NCI-H146 (cell line): ENCODE measurements around the gene IRF7.

ENCODE experiments used
- DNase-seq: peaks from one replicate; lab custom pipeline; 2025; lab: John Stamatoyannopoulos, UW

Gene IRF7

DNA sequence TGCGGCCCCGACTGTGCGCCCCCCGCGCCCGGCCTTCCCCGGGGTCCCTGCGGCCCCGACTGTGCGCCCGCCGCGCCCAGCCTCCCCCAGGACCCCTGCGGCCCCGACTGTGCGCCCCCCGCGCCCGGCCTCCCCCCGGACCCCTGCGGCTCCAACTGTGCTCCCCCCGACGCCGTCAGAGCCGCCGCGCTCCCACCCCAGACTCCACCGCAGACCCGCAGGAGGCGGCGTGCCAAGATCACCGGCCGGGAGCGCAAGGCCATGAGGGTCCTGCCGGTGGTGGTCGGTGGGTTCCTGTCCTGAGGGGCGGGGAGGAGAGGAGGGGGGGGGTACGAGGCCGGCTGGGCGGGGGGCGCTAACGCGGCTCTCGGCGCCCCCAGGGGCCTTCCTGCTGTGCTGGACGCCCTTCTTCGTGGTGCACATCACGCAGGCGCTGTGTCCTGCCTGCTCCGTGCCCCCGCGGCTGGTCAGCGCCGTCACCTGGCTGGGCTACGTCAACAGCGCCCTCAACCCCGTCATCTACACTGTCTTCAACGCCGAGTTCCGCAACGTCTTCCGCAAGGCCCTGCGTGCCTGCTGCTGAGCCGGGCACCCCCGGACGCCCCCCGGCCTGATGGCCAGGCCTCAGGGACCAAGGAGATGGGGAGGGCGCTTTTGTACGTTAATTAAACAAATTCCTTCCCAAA is 24.4 kb upstream of the IRF7 start:
- no peak for DNase-seq

DNA sequence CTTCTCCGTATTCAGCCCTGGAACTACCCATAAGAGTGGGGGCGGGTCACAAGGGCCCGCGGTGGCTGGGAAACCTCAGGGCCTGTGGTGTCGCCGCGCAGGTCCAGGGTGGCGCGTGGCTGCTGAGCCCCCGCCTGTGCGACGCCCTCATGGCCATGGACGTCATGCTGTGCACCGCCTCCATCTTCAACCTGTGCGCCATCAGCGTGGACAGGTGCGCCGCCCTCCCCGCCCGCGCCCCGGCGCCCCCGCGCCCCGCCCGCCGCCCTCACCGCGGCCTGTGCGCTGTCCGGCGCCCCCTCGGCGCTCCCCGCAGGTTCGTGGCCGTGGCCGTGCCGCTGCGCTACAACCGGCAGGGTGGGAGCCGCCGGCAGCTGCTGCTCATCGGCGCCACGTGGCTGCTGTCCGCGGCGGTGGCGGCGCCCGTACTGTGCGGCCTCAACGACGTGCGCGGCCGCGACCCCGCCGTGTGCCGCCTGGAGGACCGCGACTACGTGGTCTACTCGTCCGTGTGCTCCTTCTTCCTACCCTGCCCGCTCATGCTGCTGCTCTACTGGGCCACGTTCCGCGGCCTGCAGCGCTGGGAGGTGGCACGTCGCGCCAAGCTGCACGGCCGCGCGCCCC is 23.7 kb upstream of the IRF7 start:
- no peak for DNase-seq

DNA sequence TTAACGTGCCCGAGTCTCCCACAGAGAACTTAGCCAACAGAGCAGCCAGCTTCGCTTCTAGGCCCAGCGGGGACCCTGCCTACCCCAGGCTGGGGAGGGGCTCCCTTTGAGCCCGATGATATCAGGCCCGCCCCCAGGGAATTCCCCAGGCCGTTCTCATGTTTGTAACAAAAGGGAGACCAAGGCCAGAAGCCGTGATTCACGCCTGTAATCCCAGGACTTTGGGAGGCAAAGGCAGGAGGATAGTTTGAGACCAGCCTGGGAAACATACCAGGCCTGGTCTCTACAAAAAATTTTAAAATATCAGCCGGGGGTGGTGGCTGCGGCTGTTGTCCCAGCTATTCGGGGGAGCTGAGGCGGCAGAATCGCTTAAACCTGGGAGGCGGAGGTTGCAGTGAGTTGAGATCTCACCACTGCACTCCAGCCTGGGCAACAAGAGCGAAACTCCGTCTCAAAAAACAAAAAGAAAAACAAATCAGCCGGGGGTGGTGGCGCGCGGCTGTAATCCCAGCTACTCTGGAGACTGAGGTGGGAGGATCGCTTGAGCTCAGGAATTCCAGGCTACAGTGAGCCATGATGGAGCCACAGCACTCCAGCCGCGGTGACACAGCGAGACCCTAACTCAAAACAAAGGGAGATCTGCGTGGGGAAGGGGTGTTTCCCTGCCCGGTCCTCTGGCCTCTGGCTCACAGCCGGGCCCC is 23.0 kb upstream of the IRF7 start:
- DNase-seq = no peak

DNA sequence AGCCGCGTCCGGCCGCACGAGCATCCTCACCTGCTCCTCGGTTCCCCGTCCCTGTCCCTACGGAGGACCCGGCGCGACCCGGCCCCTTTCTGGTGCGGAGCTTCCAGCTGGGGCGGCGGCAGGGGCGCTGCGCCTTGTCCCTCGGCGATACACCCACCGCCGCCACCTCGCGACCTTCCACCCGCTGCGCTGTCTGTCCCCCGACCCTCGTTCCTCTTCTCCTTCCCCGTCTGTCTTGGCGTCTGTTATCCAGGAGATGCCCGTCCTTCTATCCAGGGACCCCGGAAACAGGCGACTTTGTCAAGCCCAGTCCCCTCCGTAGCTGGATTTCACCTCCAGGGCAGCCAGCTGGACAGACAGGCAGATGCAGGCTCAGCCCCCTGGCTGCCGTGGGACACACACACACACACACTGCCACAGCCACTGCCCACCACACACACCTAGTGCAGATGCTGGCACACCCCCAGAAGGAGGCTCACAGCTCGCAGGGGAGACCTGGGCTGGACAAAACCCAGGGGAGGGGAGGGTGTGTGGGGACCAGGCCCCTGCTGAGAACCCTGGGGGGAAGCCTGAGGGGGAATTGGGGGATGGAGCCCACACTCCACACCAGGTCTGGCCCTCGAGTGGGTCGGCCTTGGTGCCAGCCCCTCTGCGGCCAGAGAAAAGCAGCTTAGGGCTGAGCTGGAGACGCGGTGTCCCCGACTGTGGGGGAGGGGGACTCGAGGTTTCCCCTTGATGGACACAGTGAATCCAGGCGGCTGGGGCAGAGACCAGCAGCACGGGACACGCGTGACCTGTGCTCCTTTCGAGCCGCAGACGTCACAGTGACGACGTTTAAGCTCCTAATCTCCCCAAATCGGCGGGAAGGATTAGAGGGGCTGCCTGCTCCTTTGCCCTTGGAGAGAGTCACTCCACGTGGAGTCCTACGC is 22.1 kb upstream of the IRF7 start:
- no peak for DNase-seq

DNA sequence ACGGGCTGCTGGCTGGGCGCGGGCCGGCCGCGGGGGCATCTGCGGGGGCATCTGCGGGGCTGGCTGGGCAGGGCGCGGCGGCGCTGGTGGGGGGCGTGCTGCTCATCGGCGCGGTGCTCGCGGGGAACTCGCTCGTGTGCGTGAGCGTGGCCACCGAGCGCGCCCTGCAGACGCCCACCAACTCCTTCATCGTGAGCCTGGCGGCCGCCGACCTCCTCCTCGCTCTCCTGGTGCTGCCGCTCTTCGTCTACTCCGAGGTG is 21.5 kb upstream of the IRF7 start:
- no peak for DNase-seq

DNA sequence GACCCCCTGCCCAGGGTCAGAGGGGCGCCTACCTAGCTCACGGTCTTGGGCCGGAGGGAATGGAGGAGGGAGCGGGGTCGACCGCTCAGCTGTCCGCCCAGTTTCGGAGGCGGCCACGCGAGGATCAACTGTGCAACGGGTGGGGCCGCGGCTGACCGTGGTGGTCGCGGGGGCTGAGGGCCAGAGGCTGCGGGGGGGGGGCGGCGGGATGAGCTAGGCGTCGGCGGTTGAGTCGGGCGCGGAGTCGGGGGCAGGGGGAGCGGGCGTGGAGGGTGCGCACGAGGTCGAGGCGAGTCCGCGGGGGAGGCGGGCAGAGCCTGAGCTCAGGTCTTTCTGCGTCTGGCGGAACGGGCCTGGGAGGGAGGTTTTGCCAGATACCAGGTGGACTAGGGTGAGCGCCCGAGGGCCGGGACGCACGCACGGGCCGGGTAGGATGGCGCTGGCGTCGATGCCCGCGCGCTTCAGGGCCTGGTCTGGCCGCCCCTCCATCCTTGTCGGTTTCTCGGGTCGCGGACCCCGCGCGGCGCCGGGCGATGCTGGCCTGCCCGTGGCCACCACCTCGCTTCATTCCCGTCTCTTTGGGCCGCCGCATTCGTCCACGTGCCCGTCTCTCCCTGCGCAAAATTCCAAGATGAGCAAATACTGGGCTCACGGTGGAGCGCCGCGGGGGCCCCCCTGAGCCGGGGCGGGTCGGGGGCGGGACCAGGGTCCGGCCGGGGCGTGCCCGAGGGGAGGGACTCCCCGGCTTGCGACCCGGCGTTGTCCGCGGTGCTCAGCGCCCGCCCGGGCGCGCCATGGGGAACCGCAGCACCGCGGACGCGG is 21.0 kb upstream of the IRF7 start, which contains the start of gene DRD4:
DRD4 (plus strand) TSS at position 759 of the 822 bp plus-strand sequence; CDS start at position 795, 36 bp downstream.
- DNase-seq = no peak

DNA sequence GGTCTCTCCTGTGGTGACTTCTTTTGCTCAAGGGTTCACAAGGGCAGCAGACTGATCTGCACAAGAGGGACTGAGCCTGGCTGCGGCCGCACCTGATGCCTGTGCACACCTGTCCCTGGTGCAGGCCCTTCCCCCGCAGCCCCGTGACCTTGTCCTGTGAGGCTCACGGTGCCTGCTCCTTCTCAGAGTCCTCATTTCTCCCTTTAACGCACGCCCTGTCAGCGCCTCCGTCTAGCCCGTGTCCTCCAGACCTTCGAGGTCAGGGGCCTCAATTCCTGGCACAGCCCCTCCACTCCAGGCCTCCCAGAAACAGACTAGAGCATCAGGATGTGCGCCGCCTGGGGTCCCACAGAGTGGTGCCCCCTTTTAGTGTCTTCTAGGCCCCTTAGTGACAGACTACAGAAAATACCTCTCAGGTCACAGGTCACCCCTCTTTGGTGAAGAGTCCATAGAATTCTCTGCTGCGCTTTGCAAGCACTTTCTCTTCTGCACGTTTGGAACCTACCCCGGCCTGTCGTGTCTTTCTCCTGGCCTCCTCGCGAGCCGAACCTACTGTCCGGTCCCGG is 20.3 kb upstream of the IRF7 start:
- DNase-seq = no peak

DNA sequence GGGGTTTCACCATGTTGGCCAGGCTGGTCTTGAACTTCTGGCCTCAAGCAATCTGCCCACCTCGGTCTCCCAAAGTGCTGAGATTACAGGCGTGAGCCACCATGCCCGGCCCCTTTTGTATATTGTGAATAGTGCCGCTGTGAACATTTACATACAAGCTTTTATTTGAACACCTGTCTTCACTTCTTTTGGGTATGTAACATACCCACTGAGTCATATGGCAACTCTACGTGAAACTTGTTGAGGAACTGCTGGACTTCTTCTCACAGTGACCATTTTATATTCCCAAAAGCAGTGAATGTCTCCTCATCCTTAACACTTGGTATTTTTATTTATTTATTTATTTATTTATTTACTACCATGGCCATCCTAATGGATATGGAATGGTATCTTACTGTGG is 15.1 kb upstream of the IRF7 start:
- no peak for DNase-seq

DNA sequence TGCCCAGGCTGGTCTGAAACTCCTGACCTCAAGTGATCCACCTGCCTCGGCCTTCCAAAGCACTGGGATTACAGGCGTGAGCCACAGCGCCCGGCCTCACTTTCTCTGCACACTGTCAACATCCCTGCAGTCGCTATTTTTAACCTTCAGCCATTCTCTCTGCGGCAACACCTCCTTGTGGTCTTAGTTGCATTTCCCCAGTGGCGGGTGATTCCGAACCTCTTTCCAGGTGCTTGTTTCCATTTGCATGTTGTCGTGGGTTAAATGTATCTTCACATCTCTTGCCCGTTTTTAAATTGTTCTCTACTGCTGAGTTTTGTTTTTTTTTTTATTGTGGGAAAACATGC is 13.5 kb upstream of the IRF7 start:
- no peak for DNase-seq

DNA sequence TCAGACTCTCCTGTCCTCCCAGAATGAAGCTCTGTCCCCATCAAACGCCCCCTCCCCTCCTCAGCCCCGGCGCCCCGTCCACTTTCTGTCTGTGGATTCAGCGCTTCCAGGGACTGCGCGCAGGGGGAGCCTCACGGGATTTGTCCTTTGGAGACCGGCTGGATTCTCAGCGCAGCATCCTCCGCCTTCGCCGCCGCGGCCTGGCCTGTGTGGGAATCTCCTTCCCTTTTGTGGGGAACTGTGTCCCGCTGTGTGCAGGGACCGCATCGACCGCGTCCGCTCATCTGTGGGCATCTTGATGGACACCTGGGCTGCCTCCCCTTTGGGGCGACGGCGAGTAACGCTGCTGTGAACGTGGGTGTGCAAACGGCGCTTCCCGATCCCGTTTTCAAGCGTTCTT is 12.3 kb upstream of the IRF7 start:
- DNase-seq = no peak

DNA sequence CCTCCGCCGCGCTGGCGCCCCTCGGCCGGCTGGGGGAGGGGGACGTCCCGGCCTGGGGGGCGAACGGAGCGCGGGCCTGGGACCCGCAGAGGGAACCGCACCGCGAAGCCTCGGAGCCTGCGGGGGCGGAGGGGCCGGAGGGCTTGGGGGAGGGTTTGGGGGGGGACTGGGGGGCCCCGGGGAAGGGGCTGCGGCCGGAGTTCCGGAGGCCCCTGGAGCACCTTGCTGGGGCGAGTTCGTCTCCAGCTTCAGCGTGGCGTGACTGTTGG is 11.5 kb upstream of the IRF7 start:
- no peak for DNase-seq

DNA sequence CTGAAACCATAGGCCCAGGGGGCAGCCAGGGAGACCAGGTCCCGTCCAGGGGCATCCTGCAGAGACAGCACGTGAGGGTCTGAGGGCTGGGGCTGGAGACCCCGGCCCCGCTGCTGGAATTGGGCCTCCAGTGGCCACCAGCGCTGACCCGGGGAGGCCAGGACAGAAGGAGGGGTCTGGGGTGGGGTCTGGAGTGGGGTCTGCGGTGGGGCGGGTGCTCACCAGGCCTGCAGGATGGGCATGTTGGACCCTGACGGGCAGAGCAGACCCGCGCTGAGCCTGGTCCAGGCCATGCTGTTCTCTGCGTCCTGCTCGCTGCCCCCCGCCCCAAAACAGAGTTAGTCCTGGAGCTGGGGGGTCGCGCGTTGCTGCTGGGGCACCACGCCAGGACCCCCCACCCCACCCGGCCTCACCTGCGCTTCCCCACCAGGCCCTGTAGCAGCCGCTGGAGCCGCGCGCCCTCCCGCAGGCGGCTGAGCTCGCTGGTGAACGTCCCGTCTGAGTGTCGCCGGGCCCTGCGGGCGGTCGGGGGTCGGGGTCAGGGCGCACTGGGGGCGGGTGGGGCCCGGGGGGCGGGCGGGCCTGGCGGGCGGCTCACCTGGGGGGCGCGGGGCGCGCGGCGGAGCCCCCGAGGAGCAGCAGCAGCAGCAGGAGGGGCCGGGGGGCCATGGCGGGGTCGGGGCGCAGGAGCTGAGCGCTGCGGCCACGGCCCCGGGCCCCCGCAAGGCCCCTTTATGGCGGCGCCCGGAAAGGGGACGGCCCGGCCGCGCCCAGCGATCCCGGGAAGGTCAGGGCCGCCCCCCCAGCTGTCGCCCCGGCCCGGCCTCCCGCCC is 10.9 kb upstream of the IRF7 start, which contains the start of gene SCT:
SCT (minus strand) TSS at position 707 of the 833 bp plus-strand sequence; CDS start at position 669, 38 bp downstream.
- DNase-seq = no peak

DNA sequence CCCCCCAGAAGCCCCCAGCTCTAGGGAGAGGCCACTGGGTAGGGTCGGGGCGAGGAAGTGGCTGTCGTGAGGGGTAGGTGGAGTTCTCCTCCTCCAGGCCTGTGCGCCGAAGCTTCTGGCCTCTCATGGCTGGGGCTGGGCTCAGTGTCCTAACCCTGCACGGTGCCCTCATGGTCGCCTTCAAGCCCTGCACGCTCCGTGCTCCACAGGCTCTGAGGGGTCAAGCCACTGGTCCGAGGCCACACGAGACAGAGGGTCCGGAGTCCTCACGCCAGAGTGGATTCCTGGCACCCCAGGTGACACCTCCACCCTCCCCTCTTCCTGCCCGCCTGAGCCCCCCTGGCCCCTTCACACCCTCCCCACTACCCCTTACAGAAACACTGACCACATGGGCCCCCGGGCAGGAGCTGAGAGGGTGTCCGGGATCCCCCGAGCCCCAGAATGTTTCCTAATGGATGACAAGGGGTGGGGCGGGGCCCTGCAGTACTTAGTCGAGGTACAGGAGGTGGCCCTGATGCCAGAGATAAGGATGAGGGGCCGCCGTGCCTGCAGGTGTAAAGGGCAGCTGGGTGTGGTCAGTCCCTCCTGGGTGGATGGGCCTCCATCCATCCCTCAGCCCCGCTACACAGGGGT is 10.0 kb upstream of the IRF7 start:
- DNase-seq = no peak

DNA sequence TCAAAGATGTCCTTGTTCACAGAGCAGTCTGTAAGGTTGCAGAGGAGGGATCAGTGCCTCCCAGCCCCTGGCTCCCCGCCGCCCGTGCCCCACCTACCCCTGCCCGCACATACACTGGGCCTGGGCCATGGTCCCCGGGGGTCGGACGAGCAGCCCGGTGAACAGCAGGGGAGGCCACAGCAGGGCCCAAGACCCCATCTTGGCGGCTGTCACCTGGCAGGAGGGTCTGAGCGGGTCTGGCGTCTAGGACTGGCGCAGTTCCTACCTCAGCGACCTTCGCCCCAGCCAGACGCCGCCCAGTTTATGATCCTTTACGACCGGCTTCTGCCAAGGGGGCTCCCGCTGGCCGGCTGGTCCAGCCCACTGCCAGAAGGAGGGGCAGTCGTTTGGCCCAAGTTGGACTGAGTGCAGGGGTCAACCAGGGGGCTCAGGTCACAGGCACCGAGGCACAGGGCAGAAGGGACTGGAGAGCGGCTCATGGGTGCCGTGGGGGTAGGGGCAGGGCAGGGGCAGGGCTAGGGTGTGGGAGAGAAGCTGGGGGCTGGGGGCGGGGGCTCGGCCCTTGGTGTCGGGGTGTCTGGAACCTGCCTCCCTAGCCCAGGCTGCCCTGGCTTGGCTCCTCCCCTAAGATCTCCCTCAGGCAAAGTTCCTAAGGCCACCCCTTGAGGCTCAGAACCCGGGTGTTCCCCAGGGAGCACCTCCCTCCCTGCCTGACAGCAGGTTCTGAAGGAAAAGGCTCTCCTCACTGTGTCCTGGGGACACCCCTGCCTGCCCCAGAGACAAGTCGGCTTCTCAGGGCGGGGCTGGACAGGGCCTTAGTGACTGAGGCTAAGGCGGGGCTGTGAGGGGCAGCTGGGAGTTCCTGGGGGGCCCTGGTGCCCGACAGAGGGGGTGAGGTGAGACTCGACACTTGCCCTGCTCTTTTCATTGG is 9.2 kb upstream of the IRF7 start, which contains the start of gene CDHR5:
CDHR5 (minus strand) TSS at position 251 of the 931 bp plus-strand sequence; CDS start at position 198, 53 bp downstream.
- no peak for DNase-seq

DNA sequence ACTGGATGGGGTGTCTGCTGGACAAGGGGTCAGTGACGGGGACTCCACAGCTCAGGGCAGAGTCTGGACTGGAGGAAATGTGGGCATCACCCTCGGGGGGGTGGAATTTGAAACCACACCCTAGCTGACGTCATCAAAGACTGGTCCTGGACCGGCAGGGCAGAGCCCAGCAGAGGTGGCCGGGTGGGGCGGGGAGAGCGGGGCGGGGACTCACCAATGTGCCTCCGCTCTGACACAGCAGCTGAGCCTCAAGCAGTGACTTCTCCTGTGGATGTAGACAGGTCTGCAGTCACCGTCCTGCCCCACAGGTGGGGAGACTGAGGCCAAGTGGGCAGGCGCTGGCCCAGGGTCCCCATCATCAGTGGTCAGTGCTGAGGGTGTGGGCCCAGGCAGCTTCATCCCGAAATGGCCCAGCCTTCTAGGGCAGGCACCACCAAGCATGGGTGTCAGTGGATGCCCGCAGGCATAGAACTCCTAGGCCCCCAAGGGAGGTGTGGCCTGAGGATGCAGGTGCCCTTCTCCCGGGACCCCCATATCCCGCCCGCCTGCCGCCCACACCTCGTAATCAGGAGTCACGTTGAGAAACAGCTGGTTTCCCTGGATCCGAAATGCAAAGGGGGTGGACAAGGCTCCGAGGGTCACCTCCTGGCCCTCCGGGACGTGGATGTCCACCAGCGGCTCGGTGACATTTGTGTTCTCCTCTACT is 8.4 kb upstream of the IRF7 start:
- no peak for DNase-seq

DNA sequence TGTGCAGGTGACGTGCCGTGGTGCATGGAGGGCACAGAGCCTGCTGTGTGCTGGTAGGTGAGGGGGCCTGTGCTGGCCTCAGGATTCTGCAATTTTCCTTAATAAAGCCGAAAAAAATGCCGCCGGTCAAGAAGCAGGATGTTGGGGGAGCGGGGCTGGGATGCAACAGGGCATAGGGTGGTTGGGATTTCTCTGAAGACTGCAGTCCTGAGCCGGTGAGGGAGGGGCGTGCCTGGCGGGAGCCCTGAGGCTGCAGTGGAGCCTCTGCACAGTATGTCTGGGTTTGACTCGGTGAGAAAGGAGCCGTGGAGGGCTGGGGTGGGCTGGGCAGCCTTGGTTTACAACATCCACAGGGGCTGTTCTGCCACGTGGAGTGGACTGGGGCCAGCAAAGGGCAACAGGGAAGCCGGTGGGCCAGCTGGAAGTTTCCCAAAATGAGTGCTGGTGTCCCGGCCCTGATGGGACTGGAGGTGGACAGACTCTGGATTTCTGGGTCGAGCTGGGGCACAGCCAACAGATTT is 7.7 kb upstream of the IRF7 start:
- DNase-seq = no peak

DNA sequence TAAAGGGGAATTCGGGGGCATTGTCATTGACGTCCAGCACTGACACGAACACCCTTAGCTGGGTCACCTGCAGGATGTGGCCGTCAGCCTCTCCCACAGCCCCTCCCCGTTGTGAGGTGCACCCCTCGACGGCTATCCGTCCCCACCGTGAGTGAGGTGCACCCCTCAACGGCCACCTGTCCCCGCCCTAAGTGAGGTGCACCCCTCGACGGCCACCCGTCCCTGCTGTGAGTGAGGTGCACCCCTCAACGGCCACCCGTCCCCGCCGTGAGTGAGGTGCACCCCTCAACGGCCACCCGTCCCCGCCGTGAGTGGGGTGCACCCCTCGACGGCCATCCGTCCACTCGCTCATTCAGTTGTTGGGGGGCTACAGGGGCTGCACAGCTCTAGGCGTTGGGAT is 6.1 kb upstream of the IRF7 start:
- DNase-seq = no peak
